Activated T-cell treated with anti-CD3 and anti-CD28 coated beads for 24 hours (primary cell): Measurements from ENCODE around the gene CDS2.
A peak's percentile ranks its signal among the peaks of the same experiment; 100 is the strongest.

Experiments used
- DNase-seq: peaks from one replicate; pipeline ENCODE4 v3.0.0-alpha.2; 2020; ENCODE audit warnings: low read depth

CDS2 gene

DNA sequence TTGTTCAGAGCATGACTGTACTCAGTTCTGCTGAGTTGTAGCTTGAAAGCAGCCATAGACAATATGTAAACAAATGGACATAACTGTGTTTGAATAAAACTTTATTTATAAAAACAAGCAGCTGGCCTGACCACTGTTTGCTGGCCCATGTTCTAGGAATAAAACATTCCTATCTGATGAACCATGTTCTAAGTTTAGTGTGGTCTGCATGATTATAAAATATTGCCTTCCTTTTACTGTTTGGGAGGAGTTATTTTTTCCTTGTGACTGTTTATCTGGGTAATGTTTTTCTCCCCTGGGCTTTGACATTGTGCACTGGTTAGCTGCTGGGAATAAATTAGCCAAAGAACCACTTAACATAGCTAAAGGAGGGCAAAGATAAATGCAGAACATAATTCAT, 55.1 kb downstream of the CDS2 start:
- DNase-seq = no peak

- DNase-seq = no peak
Measured at GRCh38 chr20:5182615-5183254, 55.9 kb downstream of the CDS2 start.

GRCh38 chr20:5183731-5184474, 57.1 kb downstream of the CDS2 start:
- no peak for DNase-seq

DNA sequence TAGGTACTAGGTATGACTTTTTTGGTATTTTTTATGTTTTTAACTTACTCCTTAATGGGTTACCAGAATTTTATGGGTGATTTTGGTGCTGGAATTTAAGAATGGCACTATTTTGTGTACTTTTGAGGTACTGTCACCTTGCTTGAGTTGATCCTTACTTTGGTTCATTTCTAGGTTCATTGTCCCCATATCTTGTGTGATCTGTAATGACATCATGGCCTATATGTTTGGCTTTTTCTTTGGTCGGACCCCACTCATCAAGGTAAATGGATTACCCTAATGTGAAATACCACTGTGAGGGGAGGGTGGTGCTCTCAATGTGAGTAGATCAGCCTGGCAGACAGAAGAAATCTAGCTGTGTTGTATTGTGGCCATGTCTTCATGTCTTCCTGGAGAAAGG, 57.9 kb downstream of the CDS2 start:
- DNase-seq = no peak

- no peak for DNase-seq
Measured at GRCh38 chr20:5187122-5187521, 60.3 kb downstream of the CDS2 start.

GRCh38 chr20:5188736-5189135, 61.9 kb downstream of the CDS2 start:
- no peak for DNase-seq

DNA sequence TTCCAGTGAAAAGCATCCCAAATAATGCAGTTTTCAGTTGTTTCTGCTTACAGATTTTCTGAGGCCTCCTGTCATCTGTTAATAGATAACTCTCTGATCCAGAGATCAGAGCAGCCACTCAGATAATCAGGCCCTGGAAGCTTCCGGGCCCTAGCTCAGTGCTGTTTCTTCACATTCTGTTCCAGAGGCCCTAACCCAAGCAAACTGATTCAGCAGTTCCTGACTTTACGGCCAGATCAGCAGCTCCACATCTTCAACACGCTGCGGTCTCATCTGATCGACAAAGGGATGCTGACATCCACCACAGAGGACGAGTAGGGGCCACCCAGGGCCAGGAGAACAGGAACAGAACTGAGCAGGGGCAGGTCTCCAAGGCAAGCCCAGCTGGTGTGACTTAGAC, 63.1 kb downstream of the CDS2 start:
- no peak for DNase-seq

- DNase-seq = no peak
Measured at GRCh38 chr20:5190444-5190843, 63.6 kb downstream of the CDS2 start.

- DNase-seq = peak; percentile 7
Measured at GRCh38 chr20:5191829-5192569, 65.2 kb downstream of the CDS2 start.

DNA sequence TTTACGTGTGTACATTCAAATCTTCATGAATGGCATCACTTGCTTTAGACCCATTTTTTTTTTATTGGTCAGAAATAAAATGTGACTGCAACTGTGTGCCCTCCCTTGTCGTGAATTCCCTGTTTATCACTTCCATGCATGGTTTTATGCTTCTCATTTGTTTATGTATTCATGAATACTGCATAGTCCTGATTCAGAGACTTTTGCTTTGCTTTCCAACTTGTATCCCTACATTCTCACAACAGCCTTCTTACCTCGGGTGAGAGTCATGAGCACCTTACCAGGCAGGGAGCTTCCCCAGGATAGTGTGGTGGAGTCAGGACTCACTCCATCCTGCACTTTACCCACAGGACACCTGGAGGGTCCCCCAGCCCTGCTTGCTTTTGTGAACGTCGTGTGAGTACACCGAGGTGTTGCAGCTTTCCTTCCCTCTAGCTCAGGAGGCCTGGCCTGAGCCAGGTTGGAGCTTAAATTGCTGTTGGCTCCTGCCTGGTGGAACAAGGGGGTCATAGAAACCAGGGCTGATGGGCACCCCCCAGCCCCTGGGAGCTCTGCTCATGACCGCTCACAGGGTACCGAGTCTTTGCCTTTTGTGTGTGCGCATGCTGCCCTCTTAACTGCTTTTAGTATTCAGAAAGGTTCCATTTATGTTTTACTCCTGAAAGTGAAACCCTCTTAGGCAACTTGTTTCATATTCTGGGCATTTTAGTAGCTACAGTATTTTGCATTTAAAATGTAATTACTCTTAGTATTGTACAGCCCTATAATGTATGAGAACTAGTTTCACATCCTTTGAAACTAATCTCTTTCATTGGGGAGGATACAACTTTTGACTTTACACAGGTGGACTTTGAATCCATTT, 66.0 kb downstream of the CDS2 start:
- DNase-seq = no peak

DNA sequence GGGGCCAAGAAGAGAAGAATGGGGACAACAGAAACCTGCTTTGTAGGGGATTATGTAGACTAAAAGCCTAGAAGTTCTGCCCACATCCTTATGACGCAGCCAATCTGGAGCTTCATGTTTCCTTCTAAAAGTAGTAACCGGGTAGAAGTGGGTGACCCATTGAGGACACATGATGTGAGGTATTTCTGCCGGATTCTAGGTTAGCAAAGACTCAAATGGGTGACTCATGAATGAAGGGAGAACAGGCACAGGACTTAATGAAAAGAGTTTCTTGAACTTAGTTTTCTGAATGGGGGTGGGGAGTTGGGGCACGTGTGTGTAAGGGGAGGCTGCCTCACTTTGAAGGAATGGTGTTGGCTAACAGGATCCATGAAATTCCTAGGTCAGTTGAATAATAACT, 68.8 kb downstream of the CDS2 start:
- DNase-seq = no peak

- DNase-seq = no peak
Measured at GRCh38 chr20:5196149-5196548, 69.3 kb downstream of the CDS2 start.

DNA sequence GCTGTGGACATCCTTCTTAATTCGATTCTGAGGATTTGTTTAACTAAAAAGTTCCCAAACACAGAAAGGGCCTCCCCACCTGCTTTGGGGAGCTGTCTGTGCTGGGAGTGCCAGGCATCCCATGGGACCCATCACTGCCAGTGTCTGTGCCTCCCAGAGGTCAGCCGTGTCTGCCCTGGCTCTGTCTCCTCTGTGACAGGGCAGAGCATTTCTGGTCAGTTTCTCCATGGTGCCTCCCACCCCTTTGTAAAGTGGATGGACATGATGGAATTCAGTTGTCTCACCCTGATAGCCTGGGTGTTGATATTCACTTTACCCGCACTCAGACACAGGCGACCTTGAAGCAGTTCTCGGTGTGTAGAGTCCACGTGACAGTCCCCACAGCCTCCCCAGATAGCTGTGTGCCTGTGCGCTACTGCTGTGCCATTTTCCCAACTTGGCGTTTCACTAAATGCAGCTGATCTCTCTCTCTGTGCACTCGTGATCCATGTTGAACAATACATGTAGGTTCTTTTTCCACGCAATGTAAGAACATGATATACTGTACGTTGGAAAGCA, 70.5 kb downstream of the CDS2 start:
- DNase-seq = no peak

GRCh38 chr20:5197847-5198650, 71.2 kb downstream of the CDS2 start:
- no peak for DNase-seq

DNA sequence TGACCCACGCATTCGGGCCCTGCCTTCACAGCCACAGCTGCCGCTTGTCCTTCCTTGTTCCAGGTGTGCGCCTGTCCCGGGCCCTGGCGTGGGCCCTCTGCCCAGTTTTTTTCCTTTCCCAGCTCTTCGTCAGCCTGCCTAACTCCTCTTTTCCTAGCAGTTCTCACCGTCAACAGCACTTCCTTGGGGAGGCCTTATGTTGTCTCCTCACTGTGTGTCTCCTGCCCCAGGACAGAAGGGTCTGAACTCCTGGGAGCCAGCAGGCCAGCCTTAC, 71.8 kb downstream of the CDS2 start:
- DNase-seq = no peak

DNA sequence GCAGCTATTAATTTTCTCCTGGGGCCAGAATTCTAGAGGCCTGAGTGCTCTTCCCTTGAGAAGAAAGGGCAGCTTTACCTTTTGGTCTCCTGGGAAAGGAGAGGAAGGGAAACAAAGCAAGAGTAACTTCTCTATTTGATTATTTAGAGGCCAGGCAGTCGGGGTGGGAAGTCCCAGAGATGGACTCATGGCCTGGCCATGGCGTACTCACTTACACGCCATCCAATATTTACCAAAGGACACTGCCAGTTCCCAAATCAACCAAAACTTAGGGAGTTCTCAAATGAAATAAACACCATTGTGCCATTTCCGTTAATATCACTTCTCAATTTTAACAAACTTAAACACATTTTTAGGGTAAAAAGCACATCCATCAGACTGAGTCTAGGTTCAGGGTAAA, 76.6 kb downstream of the CDS2 start:
- no peak for DNase-seq

- DNase-seq = peak; percentile 61
Measured at GRCh38 chr20:5205348-5206210, 78.8 kb downstream of the CDS2 start.

DNA sequence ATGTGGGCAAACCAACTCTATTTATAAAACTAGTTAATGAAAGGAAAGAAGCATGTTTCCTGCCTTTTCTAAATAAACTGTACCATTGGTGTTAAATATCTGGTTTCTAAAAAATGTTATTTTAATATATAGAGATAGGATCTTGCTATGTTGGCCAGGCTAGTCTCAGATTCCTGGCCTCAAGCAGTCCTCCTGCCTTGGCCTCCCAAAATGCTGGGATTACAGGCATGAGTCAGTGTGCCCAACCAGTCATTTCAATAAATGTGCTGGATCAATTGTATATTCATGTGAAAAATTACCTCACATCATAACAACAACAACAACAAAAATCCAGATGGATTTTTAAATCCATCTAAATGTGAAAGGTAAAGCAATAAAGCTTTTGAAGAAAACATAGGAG, 80.3 kb downstream of the CDS2 start:
- DNase-seq = no peak

DNA sequence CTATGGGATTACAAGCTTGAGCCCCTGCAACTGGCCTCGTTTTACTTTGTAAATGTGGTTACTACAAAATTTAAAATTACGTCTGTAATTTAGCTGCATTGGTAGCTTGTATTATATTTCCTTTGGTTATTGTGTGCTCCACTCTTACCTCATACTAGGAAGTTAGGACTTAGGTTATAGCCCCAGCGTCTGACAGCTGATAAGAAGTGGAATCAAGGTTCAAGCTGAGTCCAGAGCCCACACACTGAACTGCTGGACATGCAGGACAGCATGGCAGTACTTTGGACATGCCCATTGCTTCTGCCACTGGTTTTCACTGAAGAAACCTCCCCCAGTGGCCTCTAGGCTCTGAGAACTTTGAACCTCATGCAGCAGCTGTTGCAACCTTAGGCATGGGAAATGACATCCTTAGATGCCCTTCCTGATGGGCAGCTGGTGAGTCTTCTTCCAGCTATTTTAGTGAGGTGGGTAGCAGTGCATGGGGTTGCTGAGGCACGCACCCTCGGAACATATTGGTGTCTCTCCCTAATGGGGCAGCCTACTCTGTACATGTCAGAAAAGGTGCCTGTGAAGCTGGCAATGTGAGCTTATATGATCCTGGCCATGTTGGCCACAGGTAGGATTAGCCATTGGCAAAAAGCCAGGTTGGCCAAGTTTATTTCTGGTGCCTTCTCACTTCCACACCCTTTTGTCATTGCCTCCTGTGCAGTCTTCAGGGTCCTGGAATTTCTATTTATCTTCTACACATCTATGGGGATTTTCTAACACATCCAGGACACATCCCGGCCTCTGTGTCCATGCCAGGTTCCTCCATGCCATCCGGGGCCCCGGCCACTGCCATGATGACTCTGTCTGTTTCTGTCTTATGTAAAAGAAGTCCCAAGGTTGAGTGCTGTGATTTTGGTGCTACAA, 85.3 kb downstream of the CDS2 start:
- DNase-seq = no peak
